NOMO-1 (cell line): ENCODE results near the gene AIMP2.
A peak's percentile ranks its signal among the peaks of the same experiment; 100 is the strongest.
"Not testable (repeated sequence)": the region's sequence is repeated elsewhere in the genome, so short reads cannot be mapped to it uniquely, and the experiment has no call there.

Source experiments
- DNase-seq, 2 experiments: peaks; one replicate each; lab custom pipeline; 2025; ENCODE audit not compliant: unreplicated experiment in 2 of 2; lab: John Stamatoyannopoulos, UW

AIMP2 gene

DNA sequence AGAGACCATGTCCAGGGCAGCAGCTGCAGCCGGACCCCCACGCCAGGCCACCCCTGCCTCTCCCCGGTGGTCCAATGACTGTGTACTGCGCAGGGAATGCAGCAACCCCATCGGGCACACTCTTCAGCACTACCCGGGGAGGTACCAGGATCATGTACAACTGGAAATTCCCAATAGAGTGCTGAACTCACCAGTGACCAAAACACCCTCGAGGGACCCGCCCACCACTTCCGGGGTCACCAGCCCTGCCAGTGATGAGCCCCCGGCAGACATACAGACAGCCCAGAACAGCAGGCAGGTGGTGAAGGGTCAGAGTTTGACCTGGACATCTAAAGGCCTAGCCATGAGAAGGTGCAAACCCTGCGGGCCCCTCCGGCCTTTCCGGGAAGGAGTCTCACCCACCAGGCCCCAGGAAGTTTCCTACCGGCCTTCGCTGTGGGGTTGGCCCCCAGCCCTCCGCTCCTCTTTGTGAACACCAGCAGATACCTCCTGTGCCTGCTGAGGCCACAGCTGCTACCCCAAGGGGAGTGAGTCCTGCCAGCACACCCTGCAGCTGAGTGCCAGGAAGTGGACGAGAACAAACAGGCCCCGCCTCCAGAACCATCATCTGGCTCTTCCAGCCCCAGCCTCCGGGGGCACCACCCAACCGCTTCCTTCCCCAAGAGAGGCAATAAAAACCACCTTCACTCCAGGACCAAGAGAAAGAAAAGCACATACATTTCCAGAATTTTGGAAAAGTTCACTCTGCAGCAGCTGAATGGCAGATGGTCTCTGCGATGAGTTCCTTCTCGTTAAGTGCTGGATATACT is 17.1 kb downstream of the AIMP2 start:
- DNase-seq = peak; percentile 75 to 83

DNA sequence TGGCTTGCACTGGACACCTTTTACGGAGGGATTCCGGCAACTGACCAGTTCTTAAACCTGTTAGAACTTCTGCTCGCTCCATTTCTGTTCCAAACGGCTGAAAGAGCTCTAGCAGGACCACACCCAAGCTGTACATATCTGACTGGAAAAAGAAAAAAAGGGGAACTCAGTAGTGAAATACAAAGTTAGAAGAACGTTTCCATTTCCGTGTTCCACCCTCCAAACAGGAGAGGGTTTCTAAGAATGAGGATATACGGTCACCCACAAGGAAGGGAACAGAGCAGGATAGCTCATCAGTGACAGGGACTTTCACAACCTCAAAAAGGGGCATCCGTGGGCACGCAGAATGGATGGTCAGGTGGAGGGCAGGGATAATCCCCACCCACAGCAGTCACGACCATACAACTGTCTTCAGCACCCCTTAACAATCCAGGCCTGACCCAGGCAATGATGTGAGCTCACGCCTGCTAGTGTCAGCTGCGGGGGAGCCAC is 17.8 kb downstream of the AIMP2 start:
- peak; percentile 41 to 89 for DNase-seq

DNA sequence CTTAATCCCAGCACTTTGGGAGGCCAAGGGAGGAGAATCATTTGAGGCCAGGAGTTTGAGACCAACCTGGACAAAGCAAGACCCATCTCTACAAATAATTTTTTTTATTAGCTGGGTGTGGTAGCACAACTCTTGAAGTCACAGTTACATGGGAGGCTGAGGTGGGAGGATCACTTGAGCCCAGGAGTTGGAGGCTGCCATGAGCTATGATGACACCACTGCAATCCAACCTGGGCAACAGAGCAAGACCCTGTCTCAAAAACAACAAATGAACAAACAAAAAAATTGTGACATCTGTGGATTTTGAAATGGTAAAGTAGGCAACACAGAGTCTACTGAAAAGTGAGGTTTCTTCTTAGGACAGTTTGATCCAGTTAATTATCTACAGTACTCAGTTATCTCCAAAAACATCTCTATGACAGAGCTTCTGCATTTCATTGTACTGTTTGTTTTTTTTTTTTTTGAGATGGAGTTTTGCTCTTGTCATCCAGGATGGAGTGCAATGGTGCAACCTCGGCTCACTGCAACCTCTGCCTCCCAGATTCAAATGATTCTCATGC is 18.8 kb downstream of the AIMP2 start:
- DNase-seq = no peak

- DNase-seq = no peak
Measured at GRCh38 chr7:6028563-6028962, 19.5 kb downstream of the AIMP2 start.

- no peak for DNase-seq
Measured at GRCh38 chr7:6030988-6031387, 21.9 kb downstream of the AIMP2 start, which contains the start of gene ANKRD61. TSS of gene ANKRD61 (plus strand) at chr7:6031376. CDS start at chr7:6031376, 0 bp downstream.

- DNase-seq = no peak
Measured at GRCh38 chr7:6031567-6031966, 22.5 kb downstream of the AIMP2 start.

DNA sequence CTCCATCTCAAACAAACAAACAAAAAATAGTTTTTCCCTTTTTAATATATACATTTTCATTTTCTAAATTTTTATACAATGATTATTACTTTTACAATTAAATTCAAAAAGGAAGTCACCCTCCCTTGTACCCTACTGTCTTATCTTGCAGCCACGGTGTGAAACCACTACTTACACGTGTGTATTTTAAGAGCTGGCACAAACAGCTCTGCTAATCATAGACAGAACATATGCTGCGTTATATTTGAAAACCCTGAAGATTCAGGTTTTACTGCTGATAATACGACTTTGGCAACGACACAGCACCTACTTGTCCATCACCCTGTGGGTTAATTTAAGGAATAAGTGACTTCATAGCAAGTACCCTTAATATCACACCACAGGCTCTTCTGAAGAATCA is 23.1 kb downstream of the AIMP2 start:
- no peak for DNase-seq

- DNase-seq = no peak
Measured at GRCh38 chr7:6032641-6033040, 23.6 kb downstream of the AIMP2 start.

GRCh38 chr7:6035165-6035564 is 26.1 kb downstream of the AIMP2 start:
- DNase-seq = no peak

DNA sequence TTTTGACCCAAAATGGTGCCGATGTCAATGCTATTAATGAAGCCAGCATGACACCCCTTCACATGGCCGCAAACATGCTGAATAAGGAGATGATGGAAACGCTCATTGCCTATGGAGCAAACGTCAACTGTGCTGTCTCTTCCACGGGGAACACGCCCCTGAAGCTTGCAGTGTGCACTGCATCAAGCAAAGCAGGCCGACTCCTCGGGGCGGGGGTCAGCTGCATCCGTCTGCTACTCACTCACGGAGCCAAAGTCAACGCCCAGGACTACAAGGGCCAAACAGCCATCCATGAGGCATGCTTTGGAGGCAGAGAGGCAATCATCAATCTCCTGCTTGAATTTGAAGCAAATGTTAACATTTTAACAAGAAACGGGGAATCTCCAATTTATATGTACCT is 26.6 kb downstream of the AIMP2 start:
- no peak for DNase-seq

- DNase-seq = no peak
Measured at GRCh38 chr7:6049780-6050179, 40.7 kb downstream of the AIMP2 start.

DNA sequence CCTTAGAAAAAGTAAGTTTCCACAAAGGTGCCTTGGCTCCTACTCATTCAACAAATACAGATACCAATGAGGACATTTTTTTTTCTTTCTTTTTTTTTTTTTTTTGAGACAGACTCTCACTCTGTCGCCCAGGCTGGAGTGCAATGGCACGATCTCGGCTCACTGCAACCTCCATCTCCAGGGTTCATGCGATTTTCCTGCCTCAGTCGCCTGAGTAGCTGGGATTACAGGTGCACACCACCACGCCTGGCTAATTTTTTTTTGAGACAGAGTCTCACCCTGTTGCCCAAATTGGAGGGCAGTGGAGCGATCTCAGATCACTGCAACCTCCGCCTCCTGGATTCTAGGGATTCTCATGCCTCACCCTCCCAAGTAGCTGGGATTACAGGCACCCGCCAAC is 42.1 kb downstream of the AIMP2 start:
- not testable (repeated sequence) for DNase-seq

GRCh38 chr7:6056616-6057015 is 47.5 kb downstream of the AIMP2 start:
- DNase-seq = no peak

GRCh38 chr7:6057316-6058129 is 48.5 kb downstream of the AIMP2 start:
- DNase-seq = no peak

- not testable (repeated sequence) for DNase-seq
Measured at GRCh38 chr7:6059941-6060340, 50.9 kb downstream of the AIMP2 start.

DNA sequence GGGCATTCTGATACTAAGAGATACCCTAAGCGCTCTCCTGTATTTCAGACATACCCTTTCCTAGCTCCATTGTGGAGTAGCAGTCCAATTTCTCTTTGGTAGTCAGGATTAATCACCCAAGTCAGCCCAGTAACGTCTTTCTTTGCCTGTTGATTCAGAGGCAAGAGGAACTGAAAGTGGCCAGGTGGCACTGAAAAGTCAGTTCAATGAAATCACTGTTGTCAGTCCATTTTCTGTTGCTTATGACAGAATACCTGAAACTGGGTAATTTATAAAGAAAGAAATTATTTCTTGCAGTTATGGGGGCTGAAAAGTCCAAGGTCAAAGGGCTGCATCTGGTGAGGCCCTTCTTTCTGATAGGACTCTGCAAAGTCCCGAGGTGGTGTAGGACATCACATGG is 62.3 kb downstream of the AIMP2 start:
- peak; percentile 19 to 50 for DNase-seq
